Activated naive CD4-positive, alpha-beta T cell treated with anti-CD3 and anti-CD28 coated beads for 36 hours (primary cell): ENCODE results near the gene AMN1. TPM values are rescaled to one million over a fixed set of nuclear protein-coding genes. Genes with fewer than 3 reads are reported as not detected.
"Not testable (repeated sequence)": the region's sequence is repeated elsewhere in the genome, so short reads cannot be mapped to it uniquely, and the experiment has no call there.

Experiments used
- CTCF ChIA-PET: fragments of 350-600 bp; sonication (Branson Sonifier 250); formaldehyde crosslinking; loops from one replicate; lab custom pipeline; 2021; ENCODE audit warnings: antibody characterized with exemption; lab: Charles Lee
- DNase-seq: peaks from one replicate; pipeline ENCODE4 v3.0.0-alpha.2; 2020
- H3K27ac Mint-ChIP-seq: one replicate; pipeline ENCODE4 v1.8.0; 2021; ENCODE audit warnings: mild to moderate bottlenecking, mixed read lengths
- H3K27me3 Mint-ChIP-seq: one replicate; pipeline ENCODE4 v1.8.0; 2021; ENCODE audit warnings: low read depth, mixed read lengths
- H3K36me3 Mint-ChIP-seq: one replicate; pipeline ENCODE4 v1.8.0; 2021; ENCODE audit warnings: low read depth, mixed read lengths
- H3K4me1 Mint-ChIP-seq: one replicate; pipeline ENCODE4 v1.8.0; 2021; ENCODE audit warnings: low read depth, mixed read lengths
- H3K4me3 Mint-ChIP-seq: one replicate; pipeline ENCODE4 v1.8.0; 2021; ENCODE audit warnings: mild to moderate bottlenecking, moderate library complexity, mixed read lengths
- H3K9me3 Mint-ChIP-seq: one replicate; pipeline ENCODE4 v1.8.0; 2021; ENCODE audit warnings: mixed read lengths
- intact Hi-C: fragments of 100-400 bp; cut with micrococcal nuclease; formaldehyde crosslinking; loops from one replicate; pipeline ENCODE4 v1.15.1; 2023
- total RNA-seq, 2 experiments: library from RNA; stranded (reverse); gene quantifications; one replicate each; pipeline ENCODE4 v1.2.3, GENCODE V29; 2021

The AMN1 gene
- total RNA-seq, 2 experiments from 2014 or later: 6.6 to 8.0 TPM

GRCh38 chr12:31714406-31715271 is 14.2 kb downstream of the AMN1 start:
- intact Hi-C loops: no loop called here
- Mint-ChIP-seq H3K36me3 (peaks cover 40% of the 10 kb centered on the region), H3K4me3 (no peak overlapping the region), H3K9me3 (peaks cover 19% of the 10 kb centered on the region), H3K27ac (no peak overlapping the region), H3K27me3 (no peaks in the 10 kb centered on the region), H3K4me1 (peaks cover 2% of the 10 kb centered on the region)
- CTCF ChIA-PET: interaction anchor here (0.7 kb wide), 1 partner anchor 231 kb away, joined by 3 read pairs; no protein-coding TSS in a partner anchor
- DNase-seq: no peak

- no peaks in the 10 kb centered on the region for H3K27me3 Mint-ChIP-seq
- DNase-seq: no peak
- CTCF ChIA-PET: no interaction called here
- peaks cover 36% of the 10 kb centered on the region for H3K36me3 Mint-ChIP-seq
- H3K27ac Mint-ChIP-seq: no peak overlapping the region
- H3K9me3 Mint-ChIP-seq: peaks cover 25% of the 10 kb centered on the region
- H3K4me3 Mint-ChIP-seq: no peak overlapping the region
- peaks cover 2% of the 10 kb centered on the region for H3K4me1 Mint-ChIP-seq
- intact Hi-C loops: no loop called here
Observed at GRCh38 chr12:31712877-31713276, 15.9 kb downstream of the AMN1 start.

GRCh38 chr12:31710021-31710818 is 18.6 kb downstream of the AMN1 start:
- Mint-ChIP-seq H3K27ac (no peak overlapping the region), H3K4me1 (peaks cover 7% of the 10 kb centered on the region), H3K27me3 (no peaks in the 10 kb centered on the region), H3K36me3 (peaks cover 39% of the 10 kb centered on the region), H3K4me3 (no peak overlapping the region), H3K9me3 (peaks cover 21% of the 10 kb centered on the region)
- intact Hi-C loops: no loop called here
- no peak for DNase-seq
- CTCF ChIA-PET: interaction anchor here (1.0 to 1.5 kb wide), 2 partner anchors 43 to 596 kb away, joined by 3 read pairs; no protein-coding TSS in a partner anchor

- intact Hi-C loops, H3K27me3 Mint-ChIP-seq, CTCF ChIA-PET, H3K27ac Mint-ChIP-seq, H3K4me3 Mint-ChIP-seq, DNase-seq: not testable (repeated sequence)
- Mint-ChIP-seq H3K36me3 (peaks cover 30% of the 10 kb centered on the region), H3K9me3 (peaks cover 21% of the 10 kb centered on the region), H3K4me1 (peaks cover 23% of the 10 kb centered on the region)
Observed at GRCh38 chr12:31708118-31708517, 20.7 kb downstream of the AMN1 start.

GRCh38 chr12:31705621-31706020 is 23.2 kb downstream of the AMN1 start:
- peaks cover 23% of the 10 kb centered on the region for H3K4me1 Mint-ChIP-seq
- H3K36me3 Mint-ChIP-seq: peaks cover 30% of the 10 kb centered on the region
- H3K27ac Mint-ChIP-seq: no peak overlapping the region
- no peak for DNase-seq
- H3K9me3 Mint-ChIP-seq: peaks cover 19% of the 10 kb centered on the region
- CTCF ChIA-PET: interaction anchor here (0.6 to 0.7 kb wide), 2 partner anchors 23 to 260 kb away, joined by 3 to 6 read pairs; no protein-coding TSS in a partner anchor
- intact Hi-C loops: no loop called here
- H3K4me3 Mint-ChIP-seq: no peak overlapping the region
- no peaks in the 10 kb centered on the region for H3K27me3 Mint-ChIP-seq

GRCh38 chr12:31702047-31702446 is 26.8 kb downstream of the AMN1 start:
- peaks cover 20% of the 10 kb centered on the region for H3K36me3 Mint-ChIP-seq
- H3K4me3 Mint-ChIP-seq: no peak overlapping the region
- H3K4me1 Mint-ChIP-seq: peaks cover 23% of the 10 kb centered on the region
- intact Hi-C loops: no loop called here
- DNase-seq: no peak
- CTCF ChIA-PET: interaction anchor here (0.7 to 1.0 kb wide), 2 partner anchors 9 to 372 kb away, joined by 3 read pairs; no protein-coding TSS in a partner anchor
- H3K27me3 Mint-ChIP-seq: no peaks in the 10 kb centered on the region
- H3K9me3 Mint-ChIP-seq: no peaks in the 10 kb centered on the region
- no peak overlapping the region for H3K27ac Mint-ChIP-seq

GRCh38 chr12:31689921-31690320 is 38.9 kb downstream of the AMN1 start:
- DNase-seq, H3K27ac Mint-ChIP-seq, intact Hi-C loops, H3K4me1 Mint-ChIP-seq, H3K27me3 Mint-ChIP-seq, H3K4me3 Mint-ChIP-seq, H3K9me3 Mint-ChIP-seq, CTCF ChIA-PET: not testable (repeated sequence)
- peaks cover 44% of the 10 kb centered on the region for H3K36me3 Mint-ChIP-seq

GRCh38 chr12:31687101-31687527 is 41.7 kb downstream of the AMN1 start:
- Mint-ChIP-seq H3K4me1 (peaks cover 2% of the 10 kb centered on the region), H3K4me3 (no peak overlapping the region), H3K27me3 (no peaks in the 10 kb centered on the region), H3K36me3 (peaks cover 61% of the 10 kb centered on the region), H3K27ac (no peak overlapping the region), H3K9me3 (peaks cover 11% of the 10 kb centered on the region)
- CTCF ChIA-PET: no interaction called here
- intact Hi-C loops: no loop called here
- DNase-seq: no peak

- DNase-seq: no peak
- H3K4me1 Mint-ChIP-seq: peaks cover 5% of the 10 kb centered on the region
- no peak overlapping the region for H3K27ac Mint-ChIP-seq
- no peak overlapping the region for H3K4me3 Mint-ChIP-seq
- CTCF ChIA-PET: interaction anchor here (0.6 to 1.4 kb wide), 3 partner anchors 132 to 375 kb away, joined by 3 to 4 read pairs (median 3); no protein-coding TSS in a partner anchor
- H3K27me3 Mint-ChIP-seq: no peaks in the 10 kb centered on the region
- peaks cover 11% of the 10 kb centered on the region for H3K9me3 Mint-ChIP-seq
- intact Hi-C loops: no loop called here
- peaks cover 60% of the 10 kb centered on the region for H3K36me3 Mint-ChIP-seq
Observed at GRCh38 chr12:31685801-31686200, 43.0 kb downstream of the AMN1 start.

GRCh38 chr12:31682136-31682962 is 46.5 kb downstream of the AMN1 start:
- no peak overlapping the region for H3K4me3 Mint-ChIP-seq

GRCh38 chr12:31672521-31672920 is 56.3 kb downstream of the AMN1 start:
- Mint-ChIP-seq H3K27ac (no peak overlapping the region), H3K4me3 (no peak overlapping the region), H3K9me3 (peaks cover 13% of the 10 kb centered on the region), H3K36me3 (peaks cover 21% of the 10 kb centered on the region), H3K27me3 (no peaks in the 10 kb centered on the region), H3K4me1 (peaks cover 1% of the 10 kb centered on the region)
- DNase-seq: no peak
- CTCF ChIA-PET: interaction anchor here (0.6 kb wide), 2 partner anchors 269 to 384 kb away, joined by 3 read pairs; no protein-coding TSS in a partner anchor
- intact Hi-C loops: no loop called here

More at GRCh38 chr12:31682136-31682962, 46.5 kb downstream of the AMN1 start:
- intact Hi-C loops: loop anchor here (1.0 to 2.0 kb wide), 9 partner anchors 23 to 630 kb away; partner anchors contain the start of genes AMN1, BICD1, ETFBKMT and RESF1
- H3K9me3 Mint-ChIP-seq: peaks cover 9% of the 10 kb centered on the region
- H3K27ac Mint-ChIP-seq: peak overlapping the region; percentile 84
- peaks cover 38% of the 10 kb centered on the region for H3K36me3 Mint-ChIP-seq
- DNase-seq: peak; percentile 83
- H3K27me3 Mint-ChIP-seq: no peaks in the 10 kb centered on the region
- CTCF ChIA-PET: interaction anchor here (0.5 to 2.2 kb wide), 25 partner anchors 11 to 646 kb away, joined by 3 to 7 read pairs (median 3); no protein-coding TSS in a partner anchor
- peaks cover 5% of the 10 kb centered on the region for H3K4me1 Mint-ChIP-seq
